Bronchial epithelial cell (primary cell): ENCODE measurements around the gene PI4K2A. TPM values are rescaled to one million over a fixed set of nuclear protein-coding genes. Genes with fewer than 3 reads are reported as not detected.

Source experiments
- DNase-seq: peaks from one replicate; pipeline ENCODE4 v3.0.0-alpha.2; 2010; ENCODE audit warnings: low read depth
- FAIRE-seq: peaks from 2 replicates; lab custom pipeline; 2011; peaks lifted over from hg19 to GRCh38; lab: Jason Lieb, UNC
- H3K27me3 ChIP-seq: 2 replicates; pipeline ENCODE4 v1.5.1; 2011; ENCODE audit warnings: low read length; ENCODE audit not compliant: control insufficient read depth, insufficient read depth
- H3K36me3 ChIP-seq: 2 replicates; pipeline ENCODE4 v1.5.1; 2011; ENCODE audit warnings: low read length; ENCODE audit not compliant: control insufficient read depth, insufficient read depth
- H3K4me3 ChIP-seq: 2 replicates; pipeline ENCODE4 v1.5.1; 2011; ENCODE audit warnings: mild to moderate bottlenecking, low read depth, low read length, control low read depth
- CTCF ChIP-seq: IDR thresholded peaks from 2 replicates; pipeline ENCODE4 v1.5.1; 2011; ENCODE audit warnings: mild to moderate bottlenecking, moderate library complexity, low read length, control low read depth, inconsistent platforms; ENCODE audit not compliant: insufficient read depth, severe bottlenecking
- total RNA-seq: library from RNA; depleted of rRNA; stranded (reverse); fragments of >200 nt; gene quantifications from 2 replicates; pipeline ENCODE4 v1.2.1, GENCODE V29; 2014

Gene PI4K2A
- total RNA-seq, 1 donor from 2014 or later, result 33.7 TPM

DNA sequence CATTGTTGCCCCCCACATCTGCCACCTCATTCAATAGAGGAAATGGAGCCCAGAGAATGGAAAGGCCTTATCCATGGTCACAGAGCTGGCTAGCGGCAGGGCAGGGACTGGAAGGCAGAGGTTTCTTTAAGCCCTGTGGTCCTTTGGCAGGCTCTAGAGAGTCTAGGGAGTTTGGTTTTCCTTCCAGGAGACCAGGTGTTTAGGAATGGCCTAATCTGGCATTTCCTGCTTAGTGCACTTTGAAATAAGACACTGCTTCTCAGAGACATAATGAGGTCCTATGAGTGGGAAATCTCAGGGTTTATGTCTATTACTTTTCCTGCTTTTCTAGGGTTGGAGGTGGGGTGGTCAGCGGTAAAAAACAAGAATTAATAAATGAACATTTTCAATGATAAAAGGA lies 79.1 kb downstream of the PI4K2A start:
- no peak for DNase-seq
- Histone ChIP-seq H3K27me3 (no peaks in the 10 kb centered on the region), H3K4me3 (no peak overlapping the region), H3K36me3 (peaks cover 5% of the 10 kb centered on the region)
- no peak for TF ChIP-seq CTCF
- FAIRE-seq, result no peak

GRCh38 chr10:97721871-97722780 lies 81.7 kb downstream of the PI4K2A start:
- Histone ChIP-seq H3K4me3 (no peak overlapping the region), H3K27me3 (no peaks in the 10 kb centered on the region), H3K36me3 (peaks cover 4% of the 10 kb centered on the region)
- DNase-seq (no peak), FAIRE-seq (no peak)
- no peak for TF ChIP-seq CTCF

GRCh38 chr10:97723001-97723400 lies 82.5 kb downstream of the PI4K2A start:
- H3K36me3 ChIP-seq, result peaks cover under 1% of the 10 kb centered on the region
- TF ChIP-seq CTCF, result no peak
- no peaks in the 10 kb centered on the region for H3K27me3 ChIP-seq
- FAIRE-seq (no peak), DNase-seq (no peak)
- no peak overlapping the region for H3K4me3 ChIP-seq

DNA sequence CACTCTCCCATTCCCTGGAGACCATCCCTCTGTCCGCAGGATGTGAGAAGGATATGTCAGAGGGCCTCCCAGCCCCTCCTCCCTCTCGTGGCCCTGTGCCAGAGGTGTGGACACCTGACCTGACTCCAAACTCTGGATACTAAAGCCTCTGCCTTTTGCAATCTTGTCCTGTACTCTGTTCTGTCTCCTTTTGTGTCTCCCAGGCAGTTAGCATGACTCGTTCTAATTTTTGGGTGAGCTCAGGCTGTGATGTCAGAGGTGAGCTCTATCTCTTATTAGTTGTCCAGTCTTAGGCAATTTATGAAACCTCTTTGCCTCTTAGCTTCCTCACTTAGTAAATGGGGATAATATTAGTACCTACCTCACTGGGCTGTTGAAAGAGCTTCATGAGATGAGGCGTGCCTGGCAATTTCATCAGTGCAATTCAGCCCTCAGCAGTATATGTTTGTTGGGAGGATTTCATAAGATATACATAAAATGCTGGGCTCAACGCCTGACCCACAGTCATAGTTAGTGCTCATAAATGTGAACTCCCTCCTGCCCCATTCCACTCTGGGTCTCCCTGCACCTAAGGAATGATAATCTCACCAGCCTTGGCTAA lies 84.0 kb downstream of the PI4K2A start:
- Histone ChIP-seq H3K27me3 (no peaks in the 10 kb centered on the region), H3K4me3 (no peak overlapping the region), H3K36me3 (no peaks in the 10 kb centered on the region)
- TF ChIP-seq CTCF, result no peak
- peak; percentile 81 for DNase-seq
- peak; percentile 7 for FAIRE-seq

Other genes with a start within 250 kb of the PI4K2A start
- gene RRP12, start 239.3 kb upstream of the PI4K2A start, total RNA-seq, result 28.0 and 35.3 TPM in 2 replicates
- gene PGAM1, start 214.5 kb upstream of the PI4K2A start, total RNA-seq, result 404 and 490 TPM in 2 replicates
- 30.9 and 34.2 TPM in 2 replicates for gene EXOSC1, start 194.7 kb upstream of the PI4K2A start, total RNA-seq
- gene ZDHHC16, start 194.5 kb upstream of the PI4K2A start, total RNA-seq, result 31.9 and 37.6 TPM in 2 replicates
- gene MMS19, start 142.2 kb upstream of the PI4K2A start, total RNA-seq, result 23.2 and 38.2 TPM in 2 replicates
- 11.1 and 12.4 TPM in 2 replicates for gene UBTD1, start 141.7 kb upstream of the PI4K2A start, total RNA-seq
- 0.26 TPM in 2 replicates for gene ANKRD2, start 67.9 kb upstream of the PI4K2A start, total RNA-seq
- 0.13 and 0.26 TPM in 2 replicates for gene HOGA1, start 56.3 kb upstream of the PI4K2A start, total RNA-seq
- under 0.01 TPM in 1 of 2 replicates, not detected in the other for gene C10orf62, start 51.0 kb upstream of the PI4K2A start, total RNA-seq
- 7.1 and 9.0 TPM in 2 replicates for gene MORN4, start 7.2 kb upstream of the PI4K2A start, total RNA-seq
- gene AVPI1, start 46.6 kb downstream of the PI4K2A start, total RNA-seq, result 89.2 and 99.3 TPM in 2 replicates
- gene MARVELD1, start 73.1 kb downstream of the PI4K2A start, total RNA-seq, result 3.6 and 4.7 TPM in 2 replicates
- 15.3 and 19.1 TPM in 2 replicates for gene ZFYVE27, start 96.5 kb downstream of the PI4K2A start, total RNA-seq
- gene SFRP5, start 131.3 kb downstream of the PI4K2A start, total RNA-seq, result not detected in 2 replicates
- gene GOLGA7B, start 209.2 kb downstream of the PI4K2A start, total RNA-seq, result under 0.01 and 0.26 TPM in 2 replicates